ENCODE results near the gene PBRM1.

- TF ChIP-seq, protein P1, sequence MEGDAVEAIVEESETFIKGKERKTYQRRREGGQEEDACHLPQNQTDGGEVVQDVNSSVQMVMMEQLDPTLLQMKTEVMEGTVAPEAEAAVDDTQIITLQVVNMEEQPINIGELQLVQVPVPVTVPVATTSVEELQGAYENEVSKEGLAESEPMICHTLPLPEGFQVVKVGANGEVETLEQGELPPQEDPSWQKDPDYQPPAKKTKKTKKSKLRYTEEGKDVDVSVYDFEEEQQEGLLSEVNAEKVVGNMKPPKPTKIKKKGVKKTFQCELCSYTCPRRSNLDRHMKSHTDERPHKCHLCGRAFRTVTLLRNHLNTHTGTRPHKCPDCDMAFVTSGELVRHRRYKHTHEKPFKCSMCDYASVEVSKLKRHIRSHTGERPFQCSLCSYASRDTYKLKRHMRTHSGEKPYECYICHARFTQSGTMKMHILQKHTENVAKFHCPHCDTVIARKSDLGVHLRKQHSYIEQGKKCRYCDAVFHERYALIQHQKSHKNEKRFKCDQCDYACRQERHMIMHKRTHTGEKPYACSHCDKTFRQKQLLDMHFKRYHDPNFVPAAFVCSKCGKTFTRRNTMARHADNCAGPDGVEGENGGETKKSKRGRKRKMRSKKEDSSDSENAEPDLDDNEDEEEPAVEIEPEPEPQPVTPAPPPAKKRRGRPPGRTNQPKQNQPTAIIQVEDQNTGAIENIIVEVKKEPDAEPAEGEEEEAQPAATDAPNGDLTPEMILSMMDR (conservative IDR thresholded peaks at IDR 0.05), result no peak
- no peak for TF ChIP-seq EZH2 (IDR thresholded peaks at IDR 0.05; ENCODE audit: low read depth)
These were observed 6.5 kb downstream of the PBRM1 start for GRCh38 chr3:52679199-52679538.
